B cell (primary cell): Measurements from ENCODE around the gene TMEM141.

Experiments used
- CTCF ChIP-seq: fragments of 200-600 bp; IDR thresholded peaks from one replicate; pipeline ENCODE4 v1.8.0; 2022; ENCODE audit warnings: antibody characterized with exemption, mild to moderate bottlenecking
- EZH2 ChIP-seq: IDR thresholded peaks from 2 replicates; pipeline ENCODE4 v1.6.1; 2012; ENCODE audit warnings: borderline replicate concordance, low read depth, mild to moderate bottlenecking, moderate library complexity, low read length; ENCODE audit not compliant: insufficient read depth, poor library complexity, severe bottlenecking

- TF ChIP-seq CTCF (no peak), EZH2 (no peak)
These were observed 30.1 kb downstream of the TMEM141 start for GRCh38 chr9:136820971-136821825.
